ENCODE measurements around the gene ID2. TPM values are rescaled to one million over a fixed set of nuclear protein-coding genes. Genes with fewer than 3 reads are reported as not detected.

The ID2 gene
- total and polyA plus RNA-seq, 2 experiments from 2014 or later = 468 to 668 TPM

GRCh38 chr2:8710951-8711350, 29.1 kb downstream of the ID2 start:
- no peak overlapping the region for H3K27ac ChIP-seq
- no peak overlapping the region for H3K4me2 ChIP-seq (ENCODE audit: unreplicated experiment)
- no peaks in the 10 kb centered on the region for H3K9me2 ChIP-seq (ENCODE audit: insufficient read depth)
- H3K27me3 ChIP-seq (replicated peaks; ENCODE audit: insufficient read depth) = no peaks in the 10 kb centered on the region
- H3K79me2 ChIP-seq (ENCODE audit: insufficient read depth) = no peaks in the 10 kb centered on the region
- no peaks in the 10 kb centered on the region for H3K9me3 ChIP-seq (ENCODE audit: low read depth)
- no peaks in the 10 kb centered on the region for H3K36me3 ChIP-seq (ENCODE audit: low read depth)
- H2AFZ ChIP-seq = no peak overlapping the region
- in situ Hi-C loops (cut with MboI) = no loop called here
- WGBS, 2 experiments (ENCODE audit: low coverage in 1 of 2, low lambda C conversion rate in 2 of 2, missing lambda C conversion rate in 2 of 2) = 64 to 65% methylated on average over 3 of the region's 3 CpGs
- DNase-seq = no peak
- no peak overlapping the region for H3K4me3 ChIP-seq
- H4K20me1 ChIP-seq (ENCODE audit: insufficient read depth) = no peaks in the 10 kb centered on the region
- H3K4me1 ChIP-seq (ENCODE audit: insufficient read depth) = no peaks in the 10 kb centered on the region
- no peak overlapping the region for H3K9ac ChIP-seq
- TF ChIP-seq EZH2 (IDR thresholded peaks at IDR 0.05; ENCODE audit: insufficient read depth, poor library complexity, severe bottlenecking) (no peak), EZH2phosphoT487 (IDR thresholded peaks at IDR 0.05; ENCODE audit: insufficient read depth, low read depth) (no peak)
- no peaks in the 10 kb centered on the region for H3F3A ChIP-seq (ENCODE audit: insufficient read depth)

GRCh38 chr2:8714283-8714682, 32.4 kb downstream of the ID2 start:
- WGBS, 2 experiments (ENCODE audit: low coverage in 1 of 2, low lambda C conversion rate in 2 of 2, missing lambda C conversion rate in 2 of 2) = 67 to 76% methylated on average over 7 of the region's 7 CpGs
- H3K27ac ChIP-seq = no peak overlapping the region
- no peaks in the 10 kb centered on the region for H3K9me2 ChIP-seq (ENCODE audit: insufficient read depth)
- no peaks in the 10 kb centered on the region for H4K20me1 ChIP-seq (ENCODE audit: insufficient read depth)
- H3K4me1 ChIP-seq (ENCODE audit: insufficient read depth) = no peaks in the 10 kb centered on the region
- no peaks in the 10 kb centered on the region for H3K27me3 ChIP-seq (replicated peaks; ENCODE audit: insufficient read depth)
- in situ Hi-C loops (cut with MboI) = no loop called here
- no peak overlapping the region for H2AFZ ChIP-seq
- no peaks in the 10 kb centered on the region for H3F3A ChIP-seq (ENCODE audit: insufficient read depth)
- no peak overlapping the region for H3K4me3 ChIP-seq
- no peak overlapping the region for H3K9ac ChIP-seq
- no peaks in the 10 kb centered on the region for H3K9me3 ChIP-seq (ENCODE audit: low read depth)
- H3K79me2 ChIP-seq (ENCODE audit: insufficient read depth) = no peaks in the 10 kb centered on the region
- no peaks in the 10 kb centered on the region for H3K36me3 ChIP-seq (ENCODE audit: low read depth)
- no peak overlapping the region for H3K4me2 ChIP-seq (ENCODE audit: unreplicated experiment)
- DNase-seq = no peak
- TF ChIP-seq EZH2 (IDR thresholded peaks at IDR 0.05; ENCODE audit: insufficient read depth, poor library complexity, severe bottlenecking) (no peak), EZH2phosphoT487 (IDR thresholded peaks at IDR 0.05; ENCODE audit: insufficient read depth, low read depth) (no peak)

- in situ Hi-C loops (cut with MboI) = no loop called here
- H3K4me2 ChIP-seq (ENCODE audit: unreplicated experiment) = no peak overlapping the region
- no peak overlapping the region for H3K4me3 ChIP-seq
- H3K9me2 ChIP-seq (ENCODE audit: insufficient read depth) = no peaks in the 10 kb centered on the region
- H4K20me1 ChIP-seq (ENCODE audit: insufficient read depth) = no peaks in the 10 kb centered on the region
- H3K9ac ChIP-seq = no peak overlapping the region
- H3F3A ChIP-seq (ENCODE audit: insufficient read depth) = no peaks in the 10 kb centered on the region
- TF ChIP-seq EZH2phosphoT487 (IDR thresholded peaks at IDR 0.05; ENCODE audit: insufficient read depth, low read depth) (no peak), EZH2 (IDR thresholded peaks at IDR 0.05; ENCODE audit: insufficient read depth, poor library complexity, severe bottlenecking) (no peak)
- H3K36me3 ChIP-seq (ENCODE audit: low read depth) = no peaks in the 10 kb centered on the region
- H3K4me1 ChIP-seq (ENCODE audit: insufficient read depth) = no peaks in the 10 kb centered on the region
- no peak overlapping the region for H3K27ac ChIP-seq
- no peak for DNase-seq
- no peaks in the 10 kb centered on the region for H3K27me3 ChIP-seq (replicated peaks; ENCODE audit: insufficient read depth)
- no peaks in the 10 kb centered on the region for H3K79me2 ChIP-seq (ENCODE audit: insufficient read depth)
- 72 to 74% methylated on average over 4 to 5 of the region's 5 CpGs for WGBS, 2 experiments (ENCODE audit: low coverage in 1 of 2, low lambda C conversion rate in 2 of 2, missing lambda C conversion rate in 2 of 2)
- no peak overlapping the region for H2AFZ ChIP-seq
- H3K9me3 ChIP-seq (ENCODE audit: low read depth) = no peaks in the 10 kb centered on the region
These were observed 33.1 kb downstream of the ID2 start for GRCh38 chr2:8714971-8715370.

DNA sequence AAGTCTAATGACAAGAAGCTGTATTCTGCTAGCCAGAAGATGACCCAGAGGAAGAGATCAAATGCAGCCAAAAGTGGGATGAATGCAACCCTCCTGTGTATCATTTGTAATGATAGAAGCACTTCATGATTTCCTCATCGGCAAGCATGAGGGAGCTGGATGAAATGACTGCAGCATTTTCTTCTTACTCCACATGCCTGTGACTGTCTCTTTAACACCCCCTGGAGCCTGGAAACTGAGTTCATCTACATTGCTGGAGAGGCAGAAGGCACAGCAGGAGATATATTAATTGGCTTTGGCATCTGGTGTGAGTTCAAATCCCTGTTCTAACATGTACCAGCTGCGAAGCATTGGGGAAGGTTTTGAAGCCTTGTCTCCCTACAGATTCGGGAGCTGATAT, 37.7 kb downstream of the ID2 start:
- Histone ChIP-seq H3K9me2 (ENCODE audit: insufficient read depth) (no peaks in the 10 kb centered on the region), H3K4me3 (no peak overlapping the region), H2AFZ (no peak overlapping the region), H3F3A (ENCODE audit: insufficient read depth) (no peaks in the 10 kb centered on the region), H3K9ac (no peak overlapping the region), H3K4me1 (ENCODE audit: insufficient read depth) (no peaks in the 10 kb centered on the region), H3K36me3 (ENCODE audit: low read depth) (no peaks in the 10 kb centered on the region), H3K27me3 (replicated peaks; ENCODE audit: insufficient read depth) (no peaks in the 10 kb centered on the region), H3K9me3 (ENCODE audit: low read depth) (no peaks in the 10 kb centered on the region), H3K79me2 (ENCODE audit: insufficient read depth) (no peaks in the 10 kb centered on the region), H4K20me1 (ENCODE audit: insufficient read depth) (no peaks in the 10 kb centered on the region), H3K4me2 (ENCODE audit: unreplicated experiment) (no peak overlapping the region), H3K27ac (no peak overlapping the region)
- in situ Hi-C loops (cut with MboI) = no loop called here
- no peak for TF ChIP-seq EZH2phosphoT487 (IDR thresholded peaks at IDR 0.05; ENCODE audit: insufficient read depth, low read depth)
- TF ChIP-seq EZH2 (IDR thresholded peaks at IDR 0.05; ENCODE audit: insufficient read depth, poor library complexity, severe bottlenecking) = no peak
- DNase-seq = peak; percentile 38
- 61 to 69% methylated on average over 3 of the region's 3 CpGs for WGBS, 2 experiments (ENCODE audit: low coverage in 1 of 2, low lambda C conversion rate in 2 of 2, missing lambda C conversion rate in 2 of 2)

- no peaks in the 10 kb centered on the region for H3K4me1 ChIP-seq (ENCODE audit: insufficient read depth)
- DNase-seq = no peak
- H3F3A ChIP-seq (ENCODE audit: insufficient read depth) = 0 out of 2 replicates have a peak, but pooled peaks cover 2% of the 10 kb centered on the region
- H4K20me1 ChIP-seq (ENCODE audit: insufficient read depth) = no peaks in the 10 kb centered on the region
- no peaks in the 10 kb centered on the region for H3K9me3 ChIP-seq (ENCODE audit: low read depth)
- no peaks in the 10 kb centered on the region for H3K36me3 ChIP-seq (ENCODE audit: low read depth)
- H3K9ac ChIP-seq = no peak overlapping the region
- no peak overlapping the region for H3K4me3 ChIP-seq
- no peak overlapping the region for H3K4me2 ChIP-seq (ENCODE audit: unreplicated experiment)
- no peaks in the 10 kb centered on the region for H3K79me2 ChIP-seq (ENCODE audit: insufficient read depth)
- H2AFZ ChIP-seq = no peak overlapping the region
- H3K9me2 ChIP-seq (ENCODE audit: insufficient read depth) = no peaks in the 10 kb centered on the region
- no peaks in the 10 kb centered on the region for H3K27me3 ChIP-seq (replicated peaks; ENCODE audit: insufficient read depth)
- no peak overlapping the region for H3K27ac ChIP-seq
- no peak for TF ChIP-seq EZH2phosphoT487 (IDR thresholded peaks at IDR 0.05; ENCODE audit: insufficient read depth, low read depth)
- no peak for TF ChIP-seq EZH2 (IDR thresholded peaks at IDR 0.05; ENCODE audit: insufficient read depth, poor library complexity, severe bottlenecking)
- WGBS, 2 experiments (ENCODE audit: low coverage in 1 of 2, low lambda C conversion rate in 2 of 2, missing lambda C conversion rate in 2 of 2) = 49 to 50% methylated on average over 3 of the region's 3 CpGs
- in situ Hi-C loops (cut with MboI) = no loop called here
These were observed 38.9 kb downstream of the ID2 start for GRCh38 chr2:8720741-8721140.

Data from GM23248 (cell line).